GM23248 (cell line): ENCODE results near the gene PLCH2. TPM values are rescaled to one million over a fixed set of nuclear protein-coding genes. Genes with fewer than 3 reads are reported as not detected.

Experiments used
- DNase-seq: peaks from one replicate; pipeline ENCODE4 v3.0.0-alpha.2; 2015
- H2AFZ ChIP-seq: fragments of 200-600 bp; sonication (generic); 2 replicates; pipeline ENCODE4 v1.6.1; 2016; ENCODE audit warnings: antibody characterized with exemption
- H3F3A ChIP-seq: fragments of 200-600 bp; sonication (generic); 2 replicates; pipeline ENCODE4 v1.6.1; 2016; ENCODE audit warnings: mild to moderate bottlenecking, antibody characterized with exemption, mixed run types; ENCODE audit not compliant: insufficient read depth
- H3K27ac ChIP-seq: fragments of 200-600 bp; sonication (generic); 2 replicates; pipeline ENCODE4 v1.5.1; 2016; ENCODE audit warnings: mild to moderate bottlenecking
- H3K27me3 ChIP-seq: fragments of 200-600 bp; sonication (generic); replicated peaks from 2 replicates; pipeline ENCODE4 v1.6.1; 2016; ENCODE audit warnings: mild to moderate bottlenecking; ENCODE audit not compliant: insufficient read depth
- H3K36me3 ChIP-seq: fragments of 200-600 bp; sonication (generic); 2 replicates; pipeline ENCODE4 v1.6.1; 2016; ENCODE audit warnings: low read depth, mild to moderate bottlenecking
- H3K4me1 ChIP-seq: fragments of 200-600 bp; sonication (generic); 2 replicates; pipeline ENCODE4 v1.6.1; 2016; ENCODE audit warnings: mild to moderate bottlenecking; ENCODE audit not compliant: insufficient read depth
- H3K4me2 ChIP-seq: fragments of 200-600 bp; sonication (generic); one replicate; pipeline ENCODE4 v1.6.1; 2016; ENCODE audit warnings: mild to moderate bottlenecking; ENCODE audit not compliant: unreplicated experiment
- H3K4me3 ChIP-seq: fragments of 200-600 bp; sonication (generic); 2 replicates; pipeline ENCODE4 v1.5.1; 2016; ENCODE audit warnings: mild to moderate bottlenecking
- H3K79me2 ChIP-seq: fragments of 200-600 bp; sonication (generic); 2 replicates; pipeline ENCODE4 v1.6.1; 2016; ENCODE audit warnings: mild to moderate bottlenecking; ENCODE audit not compliant: insufficient read depth
- H3K9ac ChIP-seq: fragments of 200-600 bp; sonication (generic); 2 replicates; pipeline ENCODE4 v1.6.1; 2016; ENCODE audit warnings: mild to moderate bottlenecking
- H3K9me2 ChIP-seq: fragments of 200-600 bp; sonication (generic); 2 replicates; pipeline ENCODE4 v1.6.1; 2016; ENCODE audit warnings: mixed run types, mild to moderate bottlenecking, moderate library complexity; ENCODE audit not compliant: insufficient read depth
- H3K9me3 ChIP-seq: fragments of 200-600 bp; sonication (generic); one replicate; pipeline ENCODE4 v1.6.1; 2017; ENCODE audit warnings: low read depth
- H4K20me1 ChIP-seq: fragments of 200-600 bp; sonication (generic); 2 replicates; pipeline ENCODE4 v1.6.0; 2016; ENCODE audit not compliant: insufficient read depth
- EZH2 ChIP-seq: fragments of 200-600 bp; sonication (generic); IDR thresholded peaks from 2 replicates; pipeline ENCODE4 v1.6.1; 2018; ENCODE audit warnings: antibody characterized with exemption, mild to moderate bottlenecking; ENCODE audit not compliant: insufficient read depth, poor library complexity, severe bottlenecking
- EZH2phosphoT487 ChIP-seq: fragments of 200-600 bp; sonication (generic); IDR thresholded peaks from 2 replicates; pipeline ENCODE4 v1.6.1; 2018; ENCODE audit warnings: antibody characterized with exemption, moderate library complexity, mild to moderate bottlenecking, low read depth; ENCODE audit not compliant: insufficient read depth
- whole genome bisulfite sequencing, 2 experiments: methylation state at CpG; one replicate each; pipeline ENCODE4 v1.1.6; 2015 to 2017; ENCODE audit warnings: low lambda C conversion rate in 2 of 2, low coverage in 1 of 2; ENCODE audit errors: missing lambda C conversion rate in 2 of 2; 5-methylcytosine and 5-hydroxymethylcytosine counted together
- in situ Hi-C: fragments of 300-500 bp; cut with MboI; formaldehyde crosslinking; loops from 2 replicates; pipeline ENCODE4 v1.15.0; 2020
- polyA plus RNA-seq: library from polyadenylated mRNA; unstranded; fragments of >200 nt; fragmentation: Nextera tagmentation; extraction: Ambion mirVana; gene quantifications from 2 replicates; pipeline ENCODE4 v1.2.1, GENCODE V29; 2016
- total RNA-seq: library from RNA; depleted of rRNA; stranded (reverse); fragments of >200 nt; shearing (Covaris generic); gene quantifications from 2 replicates; pipeline ENCODE4 v1.2.3, GENCODE V29; 2014

The PLCH2 gene
- total and polyA plus RNA-seq, 2 experiments from 2014 or later: not detected

GRCh38 chr1:2486041-2486440 lies 10.0 kb downstream of the PLCH2 start:
- DNase-seq: no peak
- no peak overlapping the region for H3K4me2 ChIP-seq
- no peaks in the 10 kb centered on the region for H3K36me3 ChIP-seq
- H3K27me3 ChIP-seq: no peaks in the 10 kb centered on the region
- H3K79me2 ChIP-seq: no peaks in the 10 kb centered on the region
- no peaks in the 10 kb centered on the region for H4K20me1 ChIP-seq
- no peaks in the 10 kb centered on the region for H3K4me1 ChIP-seq
- TF ChIP-seq EZH2: no peak
- TF ChIP-seq EZH2phosphoT487: no peak
- H3K9me3 ChIP-seq: no peaks in the 10 kb centered on the region
- no peaks in the 10 kb centered on the region for H3K9me2 ChIP-seq
- H3K9ac ChIP-seq: no peak overlapping the region
- no peak overlapping the region for H3K27ac ChIP-seq
- no peaks in the 10 kb centered on the region for H3F3A ChIP-seq
- in situ Hi-C loops: no loop called here
- H3K4me3 ChIP-seq: no peak overlapping the region
- 49 to 50% methylated on average over 4 of the region's 4 CpGs for WGBS, 2 experiments
- H2AFZ ChIP-seq: no peak overlapping the region

- in situ Hi-C loops: no loop called here
- WGBS, 2 experiments: 56 to 64% methylated on average over 4 to 9 of the region's 9 CpGs
- Histone ChIP-seq H3K4me1 (no peaks in the 10 kb centered on the region), H4K20me1 (no peaks in the 10 kb centered on the region), H3K27me3 (no peaks in the 10 kb centered on the region), H3K4me2 (no peak overlapping the region), H3K4me3 (no peak overlapping the region), H2AFZ (no peak overlapping the region), H3F3A (no peaks in the 10 kb centered on the region), H3K79me2 (no peaks in the 10 kb centered on the region), H3K27ac (no peak overlapping the region), H3K36me3 (no peaks in the 10 kb centered on the region), H3K9me3 (no peaks in the 10 kb centered on the region), H3K9me2 (no peaks in the 10 kb centered on the region), H3K9ac (no peak overlapping the region)
- TF ChIP-seq EZH2 (no peak), EZH2phosphoT487 (no peak)
- DNase-seq: no peak
Measured at GRCh38 chr1:2486558-2486957, 10.5 kb downstream of the PLCH2 start.

GRCh38 chr1:2488688-2489087 lies 12.6 kb downstream of the PLCH2 start:
- H3K4me1 ChIP-seq: no peaks in the 10 kb centered on the region
- TF ChIP-seq EZH2: no peak
- no peak for TF ChIP-seq EZH2phosphoT487
- no peaks in the 10 kb centered on the region for H3K9me3 ChIP-seq
- H3K79me2 ChIP-seq: no peaks in the 10 kb centered on the region
- no peaks in the 10 kb centered on the region for H3K9me2 ChIP-seq
- WGBS, 2 experiments: 35 to 49% methylated on average over 2 of the region's 2 CpGs
- no peaks in the 10 kb centered on the region for H3K36me3 ChIP-seq
- H4K20me1 ChIP-seq: no peaks in the 10 kb centered on the region
- in situ Hi-C loops: no loop called here
- H3K27ac ChIP-seq: no peak overlapping the region
- H2AFZ ChIP-seq: no peak overlapping the region
- no peak for DNase-seq
- no peak overlapping the region for H3K9ac ChIP-seq
- peaks cover 7% of the 10 kb centered on the region; the same call in 1 of the 2 replicates for H3K27me3 ChIP-seq
- H3K4me2 ChIP-seq: no peak overlapping the region
- no peaks in the 10 kb centered on the region for H3F3A ChIP-seq
- H3K4me3 ChIP-seq: no peak overlapping the region

GRCh38 chr1:2489615-2490014 lies 13.5 kb downstream of the PLCH2 start:
- H3K27ac ChIP-seq: no peak overlapping the region
- H3K27me3 ChIP-seq: peaks cover 7% of the 10 kb centered on the region; the same call in 1 of the 2 replicates
- TF ChIP-seq EZH2 (no peak), EZH2phosphoT487 (no peak)
- H2AFZ ChIP-seq: no peak overlapping the region
- no peaks in the 10 kb centered on the region for H3F3A ChIP-seq
- no peaks in the 10 kb centered on the region for H3K9me2 ChIP-seq
- in situ Hi-C loops: no loop called here
- H3K9me3 ChIP-seq: no peaks in the 10 kb centered on the region
- H3K4me2 ChIP-seq: no peak overlapping the region
- 70 to 75% methylated on average over 11 to 14 of the region's 14 CpGs for WGBS, 2 experiments
- no peak overlapping the region for H3K4me3 ChIP-seq
- no peaks in the 10 kb centered on the region for H4K20me1 ChIP-seq
- H3K9ac ChIP-seq: no peak overlapping the region
- no peaks in the 10 kb centered on the region for H3K79me2 ChIP-seq
- no peaks in the 10 kb centered on the region for H3K36me3 ChIP-seq
- DNase-seq: no peak
- H3K4me1 ChIP-seq: no peaks in the 10 kb centered on the region

- Histone ChIP-seq H3K36me3 (no peaks in the 10 kb centered on the region), H3K27me3 (peaks cover 7% of the 10 kb centered on the region; the same call in 1 of the 2 replicates), H4K20me1 (no peaks in the 10 kb centered on the region), H3F3A (no peaks in the 10 kb centered on the region), H3K9me3 (no peaks in the 10 kb centered on the region), H2AFZ (no peak overlapping the region), H3K4me1 (no peaks in the 10 kb centered on the region), H3K9me2 (no peaks in the 10 kb centered on the region), H3K79me2 (no peaks in the 10 kb centered on the region), H3K27ac (no peak overlapping the region), H3K4me2 (no peak overlapping the region), H3K4me3 (no peak overlapping the region), H3K9ac (no peak overlapping the region)
- 26 to 30% methylated on average over 13 of the region's 13 CpGs for WGBS, 2 experiments
- DNase-seq: no peak
- TF ChIP-seq EZH2phosphoT487: no peak
- in situ Hi-C loops: no loop called here
Measured at GRCh38 chr1:2492091-2492490, 16.0 kb downstream of the PLCH2 start.
